ENCODE results near the gene MYO3B.

Gene MYO3B, protein sequence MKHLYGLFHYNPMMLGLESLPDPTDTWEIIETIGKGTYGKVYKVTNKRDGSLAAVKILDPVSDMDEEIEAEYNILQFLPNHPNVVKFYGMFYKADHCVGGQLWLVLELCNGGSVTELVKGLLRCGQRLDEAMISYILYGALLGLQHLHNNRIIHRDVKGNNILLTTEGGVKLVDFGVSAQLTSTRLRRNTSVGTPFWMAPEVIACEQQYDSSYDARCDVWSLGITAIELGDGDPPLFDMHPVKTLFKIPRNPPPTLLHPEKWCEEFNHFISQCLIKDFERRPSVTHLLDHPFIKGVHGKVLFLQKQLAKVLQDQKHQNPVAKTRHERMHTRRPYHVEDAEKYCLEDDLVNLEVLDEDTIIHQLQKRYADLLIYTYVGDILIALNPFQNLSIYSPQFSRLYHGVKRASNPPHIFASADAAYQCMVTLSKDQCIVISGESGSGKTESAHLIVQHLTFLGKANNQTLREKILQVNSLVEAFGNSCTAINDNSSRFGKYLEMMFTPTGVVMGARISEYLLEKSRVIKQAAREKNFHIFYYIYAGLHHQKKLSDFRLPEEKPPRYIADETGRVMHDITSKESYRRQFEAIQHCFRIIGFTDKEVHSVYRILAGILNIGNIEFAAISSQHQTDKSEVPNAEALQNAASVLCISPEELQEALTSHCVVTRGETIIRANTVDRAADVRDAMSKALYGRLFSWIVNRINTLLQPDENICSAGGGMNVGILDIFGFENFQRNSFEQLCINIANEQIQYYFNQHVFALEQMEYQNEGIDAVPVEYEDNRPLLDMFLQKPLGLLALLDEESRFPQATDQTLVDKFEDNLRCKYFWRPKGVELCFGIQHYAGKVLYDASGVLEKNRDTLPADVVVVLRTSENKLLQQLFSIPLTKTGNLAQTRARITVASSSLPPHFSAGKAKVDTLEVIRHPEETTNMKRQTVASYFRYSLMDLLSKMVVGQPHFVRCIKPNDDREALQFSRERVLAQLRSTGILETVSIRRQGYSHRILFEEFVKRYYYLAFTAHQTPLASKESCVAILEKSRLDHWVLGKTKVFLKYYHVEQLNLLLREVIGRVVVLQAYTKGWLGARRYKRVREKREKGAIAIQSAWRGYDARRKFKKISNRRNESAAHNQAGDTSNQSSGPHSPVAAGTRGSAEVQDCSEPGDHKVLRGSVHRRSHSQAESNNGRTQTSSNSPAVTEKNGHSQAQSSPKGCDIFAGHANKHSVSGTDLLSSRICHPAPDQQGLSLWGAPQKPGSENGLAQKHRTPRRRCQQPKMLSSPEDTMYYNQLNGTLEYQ (N-terminal part only)

DNA sequence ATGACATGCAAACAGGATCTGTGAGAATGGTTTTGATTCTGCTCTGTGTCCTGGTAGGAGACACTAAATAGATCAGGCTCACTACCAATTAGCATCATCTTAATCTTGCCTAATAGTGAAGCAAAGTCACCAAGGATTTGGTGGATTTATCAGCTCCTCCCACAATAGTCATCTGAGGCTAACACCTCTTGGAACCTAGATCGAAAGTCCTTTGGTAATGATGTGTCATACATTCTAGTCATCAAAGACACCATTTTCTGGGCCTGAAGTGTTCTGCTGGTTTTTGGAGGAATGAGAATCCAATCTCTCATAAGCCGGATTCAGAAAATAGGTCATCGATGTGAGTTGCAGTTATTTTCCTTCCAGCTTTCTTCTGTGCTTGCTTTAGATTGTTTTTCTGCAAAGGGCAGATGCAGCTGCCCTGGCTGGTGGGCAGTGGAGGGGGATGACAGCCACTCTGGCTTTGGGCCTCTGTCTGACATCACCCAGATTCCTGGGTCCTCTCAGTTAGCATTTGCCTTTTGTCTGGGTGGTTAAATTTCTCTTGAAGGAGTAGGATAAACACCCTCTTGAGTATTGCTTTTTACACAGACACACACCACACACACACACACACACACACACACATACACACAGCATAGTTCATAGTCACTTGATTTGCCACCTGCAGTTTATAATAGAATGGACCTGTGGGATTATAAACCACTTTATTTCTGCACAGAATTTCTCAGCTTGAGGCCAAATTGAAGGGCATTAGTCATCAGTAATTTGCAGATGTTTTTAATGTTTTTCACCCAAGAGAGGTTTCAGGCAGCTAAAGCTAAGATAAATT, at the start of gene MYO3B:
Gene MYO3B, plus strand, starts transcription at position 198 of the 832 bp plus-strand sequence. Its CDS starts 141 bp downstream, at position 339.
- DNase-seq = no peak

DNA sequence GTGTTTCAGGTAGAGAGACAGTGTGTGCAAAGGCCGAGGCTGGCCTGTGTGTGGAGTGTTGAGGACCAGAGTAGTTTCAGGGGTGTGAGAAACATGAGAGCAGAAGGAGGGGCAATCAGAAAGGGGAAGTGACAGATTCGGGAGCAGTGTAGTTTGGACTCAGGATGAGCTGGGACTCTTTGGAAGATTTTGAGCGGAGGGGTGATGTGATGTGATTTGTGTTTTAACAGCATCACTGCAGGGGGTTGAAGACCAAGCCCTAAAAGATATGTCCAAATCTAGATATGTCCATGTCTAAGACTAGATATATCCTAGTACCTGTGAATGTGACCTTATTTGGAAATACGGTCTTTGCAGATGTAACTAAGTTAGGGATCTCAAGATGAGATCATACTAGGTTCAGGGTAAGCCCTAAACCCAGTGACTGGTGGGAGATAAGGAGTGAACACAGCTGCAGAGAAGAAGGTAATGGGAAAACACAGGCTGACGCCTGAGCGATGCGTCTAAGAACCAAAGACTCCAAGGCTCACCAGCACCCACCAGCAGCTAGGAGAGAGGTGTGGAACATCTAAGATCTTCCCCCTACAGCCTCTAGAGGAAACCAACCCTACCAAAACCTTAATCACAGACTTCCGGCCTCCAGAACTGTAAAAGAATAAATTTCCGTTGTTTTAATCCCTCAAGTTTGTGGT, 38.5 kb upstream of the MYO3B start:
- no peak for DNase-seq

DNA sequence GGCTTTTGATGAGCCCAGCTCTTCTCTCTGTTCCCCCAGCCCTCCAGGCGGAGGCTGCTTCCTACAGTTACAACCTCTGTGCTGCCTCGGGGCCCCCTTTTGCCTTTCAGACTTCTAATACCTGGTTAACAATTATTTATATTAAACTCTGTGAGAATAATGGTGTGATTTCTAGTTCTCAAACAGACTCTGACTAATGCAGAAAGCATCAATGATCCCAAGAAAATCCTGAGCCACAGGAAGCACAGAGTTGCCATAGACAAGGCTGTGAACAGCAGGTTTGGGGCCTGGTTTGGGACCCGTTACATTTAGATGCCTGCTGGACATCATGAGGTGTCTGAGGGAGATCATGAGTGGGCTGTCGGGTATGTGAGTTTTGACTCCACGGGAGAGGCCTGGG, 37.4 kb upstream of the MYO3B start:
- no peak for DNase-seq

DNA sequence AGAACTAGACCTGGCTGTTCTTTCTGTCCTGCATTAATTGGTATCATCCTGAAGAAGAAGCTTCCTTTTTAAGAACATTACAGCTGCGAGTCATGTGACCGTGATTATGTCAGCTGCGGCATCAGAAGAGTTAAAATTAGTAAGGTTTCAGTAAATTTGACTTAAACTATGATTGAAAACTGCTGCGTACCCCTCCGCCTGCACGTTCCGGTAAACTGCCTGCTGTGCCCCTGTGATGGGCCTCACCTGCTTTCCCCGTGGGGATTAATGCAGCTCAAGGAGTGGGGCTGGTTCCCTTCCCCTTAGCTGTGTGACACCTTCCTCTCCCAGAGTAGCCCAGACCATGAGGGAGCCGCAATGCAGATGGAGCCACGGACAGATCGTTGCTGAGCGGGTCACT, 36.1 kb upstream of the MYO3B start:
- no peak for DNase-seq

DNA sequence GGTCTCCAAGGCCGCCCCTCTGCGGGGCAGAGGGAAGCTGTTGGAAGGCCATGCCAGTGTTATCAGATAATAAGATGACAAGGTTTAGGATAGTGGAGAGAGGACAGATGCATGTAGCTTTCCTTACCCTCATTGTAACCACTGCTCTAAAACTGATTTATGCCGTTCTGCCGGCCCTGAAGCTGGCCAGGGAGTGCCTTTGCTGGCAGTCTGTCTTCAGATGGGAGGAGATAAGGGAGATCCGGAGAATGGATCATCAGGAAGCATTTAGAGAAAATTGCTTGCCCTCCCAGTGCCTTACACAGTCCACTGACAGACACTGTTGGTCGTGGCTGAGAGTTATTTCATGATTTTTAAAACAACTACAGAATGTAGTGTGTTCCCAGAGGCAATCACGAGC, 35.4 kb upstream of the MYO3B start:
- DNase-seq = no peak

DNA sequence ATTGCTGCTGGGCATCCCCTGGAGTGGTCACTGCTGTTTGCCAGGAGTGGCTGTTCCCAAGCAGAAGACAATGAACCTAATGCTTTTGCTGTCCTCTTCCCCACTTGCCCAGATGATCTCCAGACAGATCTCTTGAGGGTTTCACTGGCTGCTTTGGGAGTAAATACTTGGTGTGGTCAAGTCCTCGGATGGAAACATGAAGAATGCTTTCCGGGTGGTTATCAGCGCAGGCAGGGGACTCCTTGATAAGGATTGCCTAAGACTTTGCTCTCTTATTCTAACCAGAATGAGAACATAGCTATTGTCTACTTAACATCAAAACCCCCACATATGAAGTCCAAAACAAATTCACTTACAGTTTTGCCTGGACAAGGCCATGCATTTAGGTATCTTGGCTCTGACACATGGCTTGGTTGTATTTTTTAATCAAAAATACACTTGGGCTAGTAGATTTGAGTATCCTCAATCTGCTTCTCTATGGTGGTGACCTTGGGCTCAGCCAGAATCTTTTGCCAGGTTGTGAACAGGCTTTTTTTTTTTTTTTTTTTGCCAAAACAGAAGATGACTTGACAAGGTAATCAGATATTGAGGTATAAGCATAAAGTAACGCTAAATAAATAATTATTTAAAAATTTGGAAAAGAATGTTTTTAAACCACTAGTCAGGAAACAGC, 34.8 kb upstream of the MYO3B start:
- peak; percentile 89 for DNase-seq

DNA sequence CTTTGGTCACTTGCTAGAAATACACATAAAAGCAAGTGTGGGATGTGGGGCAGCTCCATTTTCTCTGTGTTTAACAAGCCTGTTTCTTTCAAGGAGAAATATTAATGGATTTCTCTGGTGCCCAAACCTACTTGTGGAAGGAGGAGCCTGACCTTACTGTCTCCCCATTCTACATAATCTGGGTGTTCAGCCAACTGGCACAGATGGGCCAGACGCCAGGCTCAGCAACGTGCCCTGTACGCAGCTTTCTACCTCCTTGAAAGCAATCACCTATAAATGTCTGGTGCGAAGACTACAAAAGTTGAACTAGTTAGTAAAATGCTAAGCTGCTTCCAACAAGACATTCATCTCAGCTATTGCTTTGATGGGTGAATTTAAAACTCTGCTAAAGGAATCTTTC, 33.2 kb upstream of the MYO3B start:
- peak; percentile 39 for DNase-seq

DNA sequence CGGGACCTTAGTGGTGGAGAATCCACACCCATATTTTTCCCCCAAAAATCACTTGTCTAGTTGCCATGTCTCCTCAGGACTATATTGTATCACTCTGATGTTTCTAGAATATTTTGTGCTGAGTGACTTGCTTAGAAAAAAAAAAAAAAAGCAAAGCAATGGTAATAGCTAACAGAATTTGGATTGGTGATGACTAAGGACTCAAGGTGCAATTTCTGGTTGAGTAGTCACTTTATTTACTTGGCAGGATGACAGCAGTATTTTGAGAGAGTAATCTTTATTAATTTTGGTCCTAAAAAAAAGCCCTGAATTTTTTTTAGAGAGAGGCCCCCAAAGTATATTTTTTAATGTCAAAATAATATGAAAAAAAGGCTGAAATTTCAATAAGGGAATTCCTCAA, 32.8 kb upstream of the MYO3B start:
- no peak for DNase-seq

DNA sequence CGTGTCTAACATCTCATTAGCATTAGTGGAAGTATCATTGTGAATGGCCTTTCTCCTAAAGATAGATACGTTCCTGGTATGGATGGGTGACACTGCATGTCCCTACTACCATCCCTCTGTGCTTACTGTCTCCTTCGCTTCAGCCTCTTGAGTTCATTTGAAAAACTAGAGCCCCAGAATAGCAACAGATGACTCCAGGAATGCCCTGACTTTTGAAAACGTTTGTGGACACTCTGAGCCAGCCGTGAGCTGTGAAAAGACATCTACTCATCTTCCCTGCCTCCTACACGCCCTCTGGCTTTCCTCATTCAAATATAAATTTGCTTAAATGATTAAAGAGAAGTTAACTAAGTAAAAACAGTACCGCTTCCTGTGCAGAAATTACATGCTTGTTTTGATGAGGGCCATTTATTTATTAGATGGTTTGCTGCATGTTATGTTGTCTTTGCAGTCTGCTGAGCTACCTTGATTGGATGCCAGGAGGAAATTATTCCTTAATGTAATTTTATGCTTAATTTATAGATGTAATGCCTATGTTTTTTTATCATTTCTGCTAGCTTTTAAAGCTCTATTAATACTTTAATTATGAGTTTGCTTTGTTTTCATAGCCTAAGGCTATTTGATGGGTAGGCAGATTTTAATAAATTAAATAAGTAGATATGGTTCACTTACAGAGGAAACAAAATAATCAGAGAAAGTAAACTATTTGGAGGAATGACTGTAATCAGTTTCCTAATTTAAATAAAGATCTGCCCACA, 32.1 kb upstream of the MYO3B start:
- DNase-seq = no peak

DNA sequence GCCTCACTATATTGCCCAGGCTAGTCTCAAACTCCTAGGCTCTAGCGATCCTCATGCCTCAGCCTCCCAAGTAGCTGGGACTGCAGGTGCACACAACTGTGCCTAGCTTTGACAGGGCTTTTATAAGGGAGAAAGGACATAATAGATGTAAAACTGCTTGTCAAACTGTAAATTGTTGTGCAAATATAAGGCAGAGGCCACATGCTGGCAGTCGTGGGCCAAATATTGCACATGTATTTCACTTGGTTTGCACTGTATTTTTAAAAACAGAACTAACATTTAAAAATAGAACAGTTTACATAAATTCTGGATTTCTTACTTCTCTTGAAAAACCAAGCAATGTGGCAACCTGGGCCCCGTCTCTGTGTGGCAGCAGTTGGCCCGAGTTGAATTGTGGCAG, 31.2 kb upstream of the MYO3B start:
- DNase-seq = no peak

DNA sequence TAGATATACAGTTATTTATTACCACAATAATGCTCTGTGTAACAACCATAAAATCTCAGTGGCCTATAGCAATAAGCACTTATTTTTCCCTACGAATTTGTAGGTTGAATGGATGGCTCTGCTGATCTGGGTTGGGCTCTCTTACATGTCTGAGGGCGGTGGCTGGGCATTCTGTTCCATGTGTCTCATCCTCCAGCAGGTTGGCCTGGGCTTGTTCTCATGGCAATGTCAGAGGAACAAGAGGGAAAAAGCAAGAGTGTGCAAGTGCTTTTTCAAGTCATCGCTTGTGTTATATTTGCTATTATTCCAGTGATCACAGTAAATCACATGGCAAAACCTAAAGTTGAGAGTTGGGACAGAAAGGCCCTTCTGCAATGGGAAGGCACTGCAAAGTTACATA, 30.4 kb upstream of the MYO3B start:
- no peak for DNase-seq

DNA sequence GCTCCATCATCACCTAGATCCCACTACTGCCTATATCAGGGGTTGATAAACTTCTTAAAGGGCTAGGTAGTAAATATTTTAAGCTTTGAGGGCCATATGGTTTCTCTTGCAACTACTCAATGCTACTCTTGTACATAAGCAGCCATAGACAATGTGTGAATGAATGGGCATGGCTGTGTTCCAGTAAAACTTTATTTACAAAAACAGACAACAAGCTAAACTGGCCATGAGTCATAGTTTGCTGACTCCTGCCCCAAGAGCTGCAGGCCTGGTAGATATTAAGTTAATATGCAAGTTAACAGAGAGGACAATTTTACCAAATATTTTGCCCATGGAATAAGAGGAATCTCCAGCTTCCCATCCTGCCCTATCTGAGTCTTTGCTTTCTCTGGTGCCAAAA, 29.8 kb upstream of the MYO3B start:
- DNase-seq = no peak

DNA sequence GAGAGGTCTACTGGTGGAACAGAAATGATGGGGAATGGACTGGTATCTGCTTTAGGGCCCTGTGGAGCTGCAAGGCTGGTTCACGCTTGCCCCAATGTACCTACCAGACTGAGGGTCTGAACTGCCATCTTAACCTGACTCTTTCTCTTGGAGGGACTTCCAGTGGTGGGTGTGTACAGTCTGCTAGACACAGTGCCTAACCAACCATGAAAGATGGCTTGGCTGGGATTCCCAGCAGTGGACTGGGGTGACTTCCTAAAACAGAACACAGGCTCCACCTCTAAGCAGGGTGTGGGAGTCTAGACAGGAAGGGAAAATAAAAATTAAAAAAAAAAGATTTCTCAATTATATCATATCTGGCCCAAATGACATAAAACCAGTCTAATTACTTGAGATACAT, 25.5 kb upstream of the MYO3B start:
- no peak for DNase-seq

DNA sequence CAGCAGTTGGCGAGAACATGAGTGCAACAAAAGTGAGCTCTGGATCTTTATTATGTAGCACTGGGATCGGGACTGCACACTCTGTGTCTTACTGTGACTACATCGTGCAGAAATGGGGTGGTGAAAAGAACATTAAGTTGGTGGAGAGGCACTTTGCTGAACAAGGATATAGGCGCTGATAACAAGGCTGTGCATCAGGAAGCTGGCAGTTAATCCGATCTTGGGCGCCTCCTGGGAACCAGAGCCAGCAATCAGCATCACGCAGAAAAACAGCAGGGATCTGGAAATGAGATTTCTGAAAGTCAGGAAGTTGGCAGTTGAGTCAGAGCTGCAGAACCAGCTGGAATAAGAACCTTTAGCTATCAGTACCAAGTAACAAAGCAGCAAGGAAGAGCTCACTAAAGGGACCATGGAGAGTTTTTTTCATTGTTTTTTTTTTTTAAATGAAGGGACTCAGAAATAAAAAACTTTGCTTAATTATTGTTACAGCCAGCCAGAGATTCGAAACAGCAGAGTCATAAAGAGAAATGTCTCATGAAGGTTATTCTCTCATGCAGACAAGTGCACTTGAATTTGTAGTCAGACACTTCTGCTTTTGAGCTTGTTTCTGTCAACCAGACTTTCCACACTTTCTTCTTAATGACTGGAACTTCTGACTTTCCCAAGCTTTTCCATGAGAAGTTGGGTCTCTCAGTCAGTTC, 22.8 kb upstream of the MYO3B start:
- peak; percentile 57 for DNase-seq

DNA sequence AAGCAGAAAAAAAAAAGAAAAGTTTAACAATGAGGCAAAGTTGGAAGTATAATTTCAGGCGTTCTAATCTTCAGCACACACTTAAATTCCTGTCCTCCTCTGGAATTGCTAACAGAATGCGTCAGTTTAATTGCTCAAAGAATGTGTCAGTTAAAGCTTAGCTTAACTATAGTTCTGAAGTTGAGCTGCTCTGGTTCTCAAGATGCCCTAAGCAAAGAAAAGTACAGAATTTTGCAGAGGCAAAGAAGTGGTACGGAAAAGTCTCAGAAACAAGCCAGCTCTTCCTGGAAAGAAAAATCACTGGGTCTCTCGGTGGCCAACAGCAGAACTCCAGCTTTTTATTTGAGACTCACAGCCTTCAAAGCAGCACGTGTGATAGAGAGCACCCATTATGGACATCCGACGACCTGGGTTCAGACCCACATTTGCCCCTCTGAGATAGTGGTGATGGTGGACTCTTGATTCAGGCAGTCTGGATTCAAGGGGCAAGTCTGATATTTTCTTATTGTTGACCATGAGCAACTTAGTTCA, 22.2 kb upstream of the MYO3B start:
- no peak for DNase-seq

DNA sequence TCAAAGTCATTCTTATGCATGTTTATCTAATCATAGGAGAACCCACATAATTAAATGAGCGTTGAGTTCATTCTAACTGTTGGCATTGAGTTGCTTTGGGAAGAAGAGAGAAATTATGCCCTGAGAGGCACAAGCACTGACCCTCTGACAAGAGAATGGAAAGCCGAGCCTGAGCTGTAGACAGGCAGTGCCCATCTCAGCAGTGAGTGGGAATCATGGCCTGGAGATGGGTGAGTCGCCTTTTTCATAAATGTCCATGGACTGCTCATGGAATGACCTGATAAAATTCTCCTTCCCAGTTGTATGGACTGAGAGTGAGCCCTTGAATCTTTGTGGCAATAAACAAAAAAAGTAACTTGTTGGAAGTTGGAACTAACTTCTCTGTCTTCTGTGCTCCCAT, 21.4 kb upstream of the MYO3B start:
- no peak for DNase-seq

DNA sequence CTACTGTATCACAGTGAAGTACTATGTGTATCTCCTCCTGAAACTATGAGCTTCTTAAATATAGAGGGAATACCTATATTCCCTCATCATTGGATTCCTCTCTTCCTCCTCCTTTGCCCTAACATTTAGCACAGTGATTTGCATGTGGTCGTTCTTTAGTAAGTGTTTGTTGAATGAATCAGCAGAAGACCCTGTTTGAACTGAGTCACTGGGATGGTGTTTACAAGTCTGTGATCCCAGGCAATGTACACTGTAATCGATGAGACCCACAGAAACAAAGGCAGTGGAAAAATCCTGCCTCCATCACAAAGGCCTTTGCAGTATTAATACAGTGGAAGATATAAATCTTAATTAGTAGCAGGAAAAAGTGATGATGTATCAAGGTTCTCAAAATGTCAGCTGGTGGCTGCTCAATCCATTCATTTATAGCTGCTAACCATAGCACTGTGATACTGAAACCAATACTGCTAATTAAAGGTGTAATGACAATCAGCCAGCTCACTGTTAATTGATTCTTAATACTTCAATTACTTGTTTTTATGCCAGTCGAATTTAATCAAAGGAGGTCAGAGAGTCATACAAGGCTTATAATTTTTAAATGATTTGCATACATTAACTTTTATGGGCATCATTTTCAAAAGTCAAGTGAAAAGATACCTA, 20.8 kb upstream of the MYO3B start:
- no peak for DNase-seq

DNA sequence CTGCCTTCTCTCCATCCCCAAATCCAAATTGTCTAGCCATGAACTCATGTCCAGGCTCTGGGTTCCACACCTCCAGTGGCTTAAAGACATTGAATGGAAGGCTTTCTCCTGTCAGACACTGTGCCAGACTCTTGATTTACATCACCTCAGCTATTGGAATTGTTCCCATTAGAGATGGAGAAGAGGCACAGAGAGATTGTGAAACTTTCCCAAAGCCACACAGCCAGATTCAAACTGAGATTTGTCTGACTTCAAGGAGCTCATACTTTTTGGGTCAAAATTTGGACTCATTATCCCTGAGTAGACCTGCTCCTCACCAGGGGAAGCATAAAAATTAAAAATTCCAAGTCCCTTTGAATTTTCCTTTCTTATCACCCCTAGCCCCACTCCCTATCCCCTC, 18.9 kb upstream of the MYO3B start:
- no peak for DNase-seq

Data from hematopoietic multipotent progenitor cell treated with erythropoietin and hydrocortisone succinate and interleukin-3 and kit ligand, for 8 days (in vitro differentiated cells).